ENCODE results near the gene BMPR2.
"Not testable (repeated sequence)": the region's sequence is repeated elsewhere in the genome, so short reads cannot be mapped to it uniquely, and the experiment has no call there.

Gene BMPR2

GRCh38 chr2:202375033-202375608 is 1.0 kb upstream of the BMPR2 start:
- FAIRE-seq, result no peak
- no peak for TF ChIP-seq CTCF (IDR thresholded peaks at IDR 0.05; ENCODE audit: insufficient read depth, missing control alignments)
- no peak for DNase-seq (ENCODE audit: insufficient read length, low spot score)

GRCh38 chr2:202376460-202377206 is 506 bp downstream of the BMPR2 start:
- no peak for FAIRE-seq
- no peak for TF ChIP-seq CTCF (IDR thresholded peaks at IDR 0.05; ENCODE audit: insufficient read depth, missing control alignments)
- DNase-seq (ENCODE audit: insufficient read length, low spot score), result no peak

- FAIRE-seq (no peak), DNase-seq (ENCODE audit: insufficient read length, low spot score) (no peak)
- no peak for TF ChIP-seq CTCF (IDR thresholded peaks at IDR 0.05; ENCODE audit: insufficient read depth, missing control alignments)
Measured at GRCh38 chr2:202377207-202377761, 1.2 kb downstream of the BMPR2 start.

GRCh38 chr2:202378001-202378400 is 1.9 kb downstream of the BMPR2 start:
- DNase-seq (ENCODE audit: insufficient read length, low spot score), result no peak
- no peak for TF ChIP-seq CTCF (IDR thresholded peaks at IDR 0.05; ENCODE audit: insufficient read depth, missing control alignments)
- FAIRE-seq, result no peak

- DNase-seq (ENCODE audit: insufficient read length, low spot score) (no peak), FAIRE-seq (no peak)
- TF ChIP-seq CTCF (IDR thresholded peaks at IDR 0.05; ENCODE audit: insufficient read depth, missing control alignments), result no peak
Measured at GRCh38 chr2:202378662-202379358, 2.7 kb downstream of the BMPR2 start.

- DNase-seq (ENCODE audit: insufficient read length, low spot score) (no peak), FAIRE-seq (no peak)
- TF ChIP-seq CTCF (IDR thresholded peaks at IDR 0.05; ENCODE audit: insufficient read depth, missing control alignments), result no peak
Measured at GRCh38 chr2:202382684-202383083, 6.6 kb downstream of the BMPR2 start.

GRCh38 chr2:202386495-202386894 is 10.4 kb downstream of the BMPR2 start:
- not testable (repeated sequence) for FAIRE-seq; DNase-seq (ENCODE audit: insufficient read length, low spot score)

Measured in D721Med (cell line).